Kidney glomerular epithelial cell (primary cell): Measurements from ENCODE around the gene WDR70.
"Not testable (repeated sequence)": the region's sequence is repeated elsewhere in the genome, so short reads cannot be mapped to it uniquely, and the experiment has no call there.

Experiments
- DNase-seq: peaks from one replicate; lab custom pipeline; 2025; lab: John Stamatoyannopoulos, UW

The WDR70 gene

GRCh38 chr5:37640088-37640487 lies 261.0 kb downstream of the WDR70 start:
- DNase-seq, result peak; percentile 17

DNA sequence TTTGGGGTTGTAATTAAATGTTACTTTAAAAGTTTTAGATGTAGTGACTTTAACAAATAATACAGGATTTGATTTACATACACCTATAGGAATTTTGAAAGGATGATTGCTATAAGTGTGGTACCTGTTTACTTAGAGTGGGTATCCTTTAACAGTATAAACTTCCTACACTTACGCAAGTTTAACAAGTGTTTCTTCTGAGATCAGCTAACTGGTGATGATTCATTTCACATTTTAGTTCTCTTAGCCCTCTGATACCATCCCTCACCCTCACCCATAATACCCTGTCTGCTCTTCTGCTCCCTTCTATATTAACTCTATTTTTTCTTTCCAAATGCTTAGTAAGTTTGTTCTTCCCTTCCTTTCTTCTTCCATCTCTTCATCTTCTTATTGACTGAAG lies 262.8 kb downstream of the WDR70 start:
- no peak for DNase-seq

- DNase-seq, result no peak
These were observed 266.6 kb downstream of the WDR70 start for GRCh38 chr5:37645707-37646106.

- DNase-seq, result not testable (repeated sequence)
These were observed 275.4 kb downstream of the WDR70 start for GRCh38 chr5:37654566-37654965.

DNA sequence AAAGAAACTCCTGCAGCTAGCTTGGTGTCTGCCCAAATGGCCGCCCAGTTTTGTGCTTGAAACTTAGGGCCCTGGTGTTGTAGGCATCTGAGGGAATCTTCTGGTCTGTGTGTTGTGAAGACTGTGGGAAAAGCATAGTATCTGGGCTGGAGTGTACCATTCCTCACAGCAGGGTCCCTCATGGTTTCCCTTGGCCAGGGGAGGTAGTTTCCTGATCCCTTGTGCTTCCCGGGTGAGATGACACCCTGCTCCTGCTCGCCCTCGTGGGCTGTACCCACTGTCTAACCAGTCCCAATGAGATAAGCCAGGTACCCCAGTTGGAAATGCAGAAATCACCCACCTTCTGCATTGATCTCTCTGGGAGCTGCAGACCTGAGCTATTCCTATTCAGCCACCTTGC lies 277.9 kb downstream of the WDR70 start:
- DNase-seq, result no peak

GRCh38 chr5:37658440-37658839 lies 279.3 kb downstream of the WDR70 start:
- DNase-seq, result no peak

DNA sequence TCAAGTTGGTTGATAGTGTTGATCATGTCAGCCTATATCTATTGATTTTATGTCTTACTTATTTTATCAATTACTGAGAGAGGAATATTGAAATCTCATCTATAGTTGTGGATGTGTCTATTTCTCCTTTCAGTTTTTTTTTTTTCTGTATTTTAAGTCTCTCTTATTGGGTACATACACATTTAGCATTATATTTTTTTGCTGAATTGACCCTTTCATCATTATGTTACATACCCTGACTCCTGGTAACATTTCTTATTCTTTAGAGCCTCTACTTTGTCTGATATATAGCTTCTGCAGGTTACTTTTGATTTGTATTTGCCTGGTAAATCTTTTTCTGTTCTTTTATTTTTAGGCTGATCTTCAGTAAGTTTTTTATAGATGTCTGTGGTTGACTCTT lies 281.2 kb downstream of the WDR70 start:
- DNase-seq, result no peak

- no peak for DNase-seq
These were observed 282.3 kb downstream of the WDR70 start for GRCh38 chr5:37661227-37661920.

DNA sequence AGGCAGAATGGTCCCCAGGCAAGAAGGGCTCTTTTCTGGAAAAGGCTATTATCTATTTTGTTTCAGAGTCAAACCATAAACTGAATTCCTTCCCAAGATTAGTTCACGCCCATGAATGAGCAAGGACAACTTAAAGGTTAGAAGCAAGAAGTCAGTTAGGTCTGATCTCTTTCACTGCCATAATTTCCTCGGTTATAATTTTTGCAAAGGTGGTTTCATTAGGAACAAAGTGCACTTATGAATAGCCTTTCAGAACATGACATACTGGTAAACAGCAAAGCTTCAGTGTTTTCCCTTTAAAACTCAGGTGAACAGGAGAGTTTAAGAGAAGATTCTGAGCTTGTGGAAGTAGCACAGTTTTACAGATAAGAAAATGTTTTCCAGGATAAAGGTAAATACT lies 282.8 kb downstream of the WDR70 start:
- no peak for DNase-seq

DNA sequence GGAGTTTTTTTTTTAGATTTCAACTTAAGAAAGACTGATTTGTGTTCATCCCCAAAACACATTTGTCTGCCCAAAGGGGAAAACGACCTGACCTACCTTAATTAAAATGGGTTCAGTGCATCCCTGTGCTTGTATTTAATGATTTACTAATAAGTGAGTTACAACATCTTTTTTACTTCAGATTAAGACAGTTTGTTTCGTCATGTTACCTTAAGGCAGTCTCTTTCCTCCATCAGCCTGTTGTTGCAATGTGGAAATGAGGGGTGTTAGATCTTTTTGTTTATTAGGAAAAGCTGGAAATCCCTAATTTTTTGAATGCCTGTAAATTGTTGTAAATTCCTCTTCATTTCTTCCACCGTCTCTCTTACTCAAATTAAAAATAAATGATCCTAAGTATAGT lies 283.2 kb downstream of the WDR70 start:
- no peak for DNase-seq

DNA sequence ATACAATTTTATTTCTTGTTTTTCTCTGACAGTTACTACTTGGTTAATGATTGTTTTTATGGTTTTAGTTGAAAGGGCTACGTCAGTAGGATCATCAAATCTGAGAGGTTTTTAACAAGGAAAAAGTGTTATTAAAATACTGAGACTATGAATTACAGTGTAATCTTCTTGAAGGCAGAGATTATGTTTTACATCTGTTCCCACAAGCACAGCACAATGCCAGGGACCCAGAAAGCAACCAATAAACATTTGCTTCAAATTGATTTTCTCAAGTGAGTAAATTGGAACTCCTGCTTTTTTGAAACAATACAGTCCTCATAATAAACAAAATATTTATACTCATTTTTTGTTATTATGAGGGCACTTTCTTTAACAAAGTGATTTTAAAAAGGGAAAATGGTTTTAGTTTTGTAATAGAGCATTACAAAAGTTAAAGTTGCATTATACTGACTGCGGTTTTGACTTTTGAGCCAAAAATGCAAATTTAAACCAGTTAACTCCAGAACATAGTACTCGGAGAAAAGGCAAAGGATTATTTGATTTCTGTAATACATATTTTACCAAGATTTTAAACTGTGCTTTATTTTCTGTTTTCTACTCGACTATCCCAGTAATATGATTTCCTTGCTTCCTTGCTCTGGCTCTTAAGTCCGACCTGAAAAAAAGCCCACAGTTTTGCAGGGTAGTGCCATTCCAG lies 283.8 kb downstream of the WDR70 start:
- no peak for DNase-seq

DNA sequence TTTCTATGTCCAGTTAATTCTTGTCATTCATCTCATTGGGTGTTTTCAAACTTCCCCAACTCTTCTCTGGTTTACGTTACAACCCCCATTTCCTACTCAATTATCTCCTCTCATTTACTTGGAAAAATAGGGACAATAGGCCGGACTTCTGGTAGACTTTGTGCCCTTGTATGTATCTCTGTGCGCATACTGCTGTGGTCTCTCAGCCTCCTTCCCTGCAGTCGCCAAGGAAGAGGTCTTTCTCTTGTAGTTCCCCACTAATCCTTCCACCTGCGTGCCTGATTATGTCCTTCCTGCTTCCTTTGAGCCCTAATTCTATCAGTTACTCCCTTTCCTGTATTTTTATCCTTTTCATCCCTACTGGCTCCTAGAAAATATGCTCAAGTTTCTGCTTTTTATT lies 284.4 kb downstream of the WDR70 start:
- no peak for DNase-seq

DNA sequence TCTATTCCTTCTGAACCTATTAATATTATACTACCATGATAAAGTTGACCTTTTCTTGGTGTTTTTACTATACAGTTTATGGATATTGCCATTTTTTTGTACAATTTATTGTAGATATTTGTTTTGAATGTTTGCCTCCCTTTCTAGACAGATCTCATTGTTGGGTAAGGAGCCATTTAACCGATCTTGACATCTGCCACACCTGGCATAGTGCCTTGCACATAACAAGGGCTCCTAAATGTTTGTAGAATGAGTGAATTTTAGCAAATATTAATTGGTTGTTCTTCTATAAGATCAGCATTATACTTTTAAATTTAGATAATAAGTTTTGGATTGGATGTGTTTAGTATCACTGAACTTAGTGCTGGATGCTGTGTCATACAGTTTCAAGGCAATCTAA lies 285.4 kb downstream of the WDR70 start:
- DNase-seq, result no peak

GRCh38 chr5:37665272-37665671 lies 286.2 kb downstream of the WDR70 start:
- DNase-seq, result no peak

- peak; percentile 35 for DNase-seq
These were observed 286.8 kb downstream of the WDR70 start for GRCh38 chr5:37665889-37666288.

DNA sequence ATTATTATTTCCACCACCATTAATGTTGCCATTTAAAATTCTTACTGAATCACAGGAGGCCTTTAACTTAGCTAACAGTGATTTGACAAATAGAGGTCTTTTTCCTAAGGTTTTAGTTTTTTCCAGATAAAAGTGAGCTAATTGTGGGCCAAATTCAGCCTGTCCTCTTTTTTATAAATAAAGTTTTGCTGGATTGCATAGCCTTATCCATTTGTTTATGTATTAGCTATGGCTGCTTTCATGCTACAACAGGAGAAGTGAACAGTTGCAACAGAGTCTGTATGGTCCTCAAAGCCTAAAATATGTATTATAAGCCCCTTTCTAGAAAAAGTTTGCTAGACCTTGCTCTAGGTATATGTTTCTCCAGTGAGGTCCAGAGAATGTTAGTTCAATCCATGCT lies 288.3 kb downstream of the WDR70 start:
- no peak for DNase-seq

GRCh38 chr5:37667846-37668245 lies 288.7 kb downstream of the WDR70 start:
- DNase-seq, result no peak

GRCh38 chr5:37668524-37669047 lies 289.5 kb downstream of the WDR70 start:
- peak; percentile 97 for DNase-seq

- not testable (repeated sequence) for DNase-seq
These were observed 293.0 kb downstream of the WDR70 start for GRCh38 chr5:37672118-37672588.

DNA sequence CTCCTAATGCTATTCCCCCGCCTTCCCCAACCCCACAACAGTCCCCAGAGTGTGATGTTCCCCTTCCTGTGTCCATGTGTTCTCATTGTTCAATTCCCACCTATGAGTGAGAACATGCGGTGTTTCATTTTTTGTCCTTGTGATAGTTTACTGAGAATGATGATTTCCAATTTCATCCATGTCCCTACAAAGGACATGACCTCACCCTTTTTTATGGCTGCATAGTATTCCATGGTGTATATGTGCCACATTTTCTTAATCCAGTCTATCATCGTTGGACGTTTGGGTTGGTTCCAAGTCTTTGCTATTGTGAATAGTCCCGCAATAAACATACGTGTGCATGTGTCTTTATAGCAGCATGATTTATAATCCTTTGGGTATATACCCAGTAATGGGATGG lies 295.2 kb downstream of the WDR70 start:
- DNase-seq, result not testable (repeated sequence)

GRCh38 chr5:37679326-37679725 lies 300.2 kb downstream of the WDR70 start:
- DNase-seq, result not testable (repeated sequence)

GRCh38 chr5:37679903-37680302 lies 300.8 kb downstream of the WDR70 start:
- not testable (repeated sequence) for DNase-seq

DNA sequence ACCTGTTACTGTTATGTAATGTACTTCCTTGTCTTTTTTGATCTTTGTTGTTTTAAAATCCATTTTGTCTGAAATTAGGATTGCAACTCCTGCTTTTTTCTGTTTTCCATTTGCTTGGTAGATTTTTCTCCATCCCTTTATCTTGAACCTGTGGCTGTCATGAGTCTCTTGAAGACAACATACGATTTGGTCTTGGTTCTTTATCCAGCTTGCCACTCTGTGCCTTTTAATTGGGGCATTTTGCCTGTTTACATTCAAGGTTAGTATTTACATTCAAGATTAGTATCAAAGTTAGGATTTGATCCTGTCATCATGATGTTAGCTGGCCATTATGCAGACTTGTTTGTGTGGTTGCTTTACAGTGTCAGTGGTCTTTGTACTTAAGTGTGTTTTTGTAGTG lies 304.0 kb downstream of the WDR70 start:
- no peak for DNase-seq
